Panc1 (cell line): ENCODE measurements around the gene C16orf78.

Source experiments
- CTCF ChIP-seq: fragments of 450-650 bp; IDR thresholded peaks from 2 replicates; pipeline ENCODE4 v1.5.1; 2017; ENCODE audit warnings: mild to moderate bottlenecking
- POLR2AphosphoS5 ChIP-seq: IDR thresholded peaks from 2 replicates; pipeline ENCODE4 v1.6.1; 2012; ENCODE audit warnings: mild to moderate bottlenecking, low read depth, low read length, moderate library complexity
- REST ChIP-seq, 2 experiments: IDR thresholded peaks; 2 replicates each; pipeline ENCODE4 v1.6.1; 2011 to 2012; ENCODE audit warnings: low read depth in 2 of 2, control low read depth in 1 of 2, low read length in 1 of 2, mild to moderate bottlenecking in 1 of 2, moderate library complexity in 1 of 2; ENCODE audit not compliant: insufficient read depth in 1 of 2
- SIN3A ChIP-seq: IDR thresholded peaks from 2 replicates; pipeline ENCODE4 v1.6.1; 2012; ENCODE audit warnings: low read depth, mild to moderate bottlenecking, low read length, moderate library complexity, borderline replicate concordance; ENCODE audit not compliant: insufficient read depth
- TCF7L2 ChIP-seq: IDR thresholded peaks from 2 replicates; pipeline ENCODE4 v1.6.1; 2011; ENCODE audit warnings: mild to moderate bottlenecking, low read depth, low read length, inconsistent platforms

- no peak for TF ChIP-seq CTCF
- TF ChIP-seq REST (IDR thresholded peaks at IDR 0.05; ENCODE audit: insufficient read depth in 1 of 2, low read depth in 2 of 2, low read length in 1 of 2): no peak
- TF ChIP-seq SIN3A: no peak
- TF ChIP-seq POLR2AphosphoS5: no peak
- TF ChIP-seq TCF7L2: no peak
These were observed 4.6 kb downstream of the C16orf78 start for GRCh38 chr16:49378238-49378637.
